H9 (cell line): ENCODE data around the gene CUEDC1. TPM values are rescaled to one million over a fixed set of nuclear protein-coding genes. Genes with fewer than 3 reads are reported as not detected.

Experiments used
- DNase-seq: peaks from one replicate; pipeline ENCODE4 v3.0.0-alpha.2; 2017
- H2AFZ ChIP-seq: one replicate; pipeline ENCODE4 v1.6.1; 2013; ENCODE audit warnings: mild to moderate bottlenecking, low read length, control low read depth, moderate library complexity
- H2AK5ac ChIP-seq: 2 replicates; pipeline ENCODE4 v1.6.1; 2013; ENCODE audit warnings: low read length, control low read depth, mixed read lengths; ENCODE audit not compliant: insufficient read length
- H2BK120ac ChIP-seq: one replicate; pipeline ENCODE4 v1.6.1; 2013; ENCODE audit warnings: low read depth, mild to moderate bottlenecking, low read length, control low read depth, inconsistent platforms; ENCODE audit not compliant: poor library complexity, severe bottlenecking
- H2BK12ac ChIP-seq: 2 replicates; pipeline ENCODE4 v1.6.1; 2013; ENCODE audit warnings: low read length, control low read depth, mixed read lengths, low read depth; ENCODE audit not compliant: insufficient read length
- H2BK15ac ChIP-seq: 2 replicates; pipeline ENCODE4 v1.6.1; 2013; ENCODE audit warnings: low read depth, low read length, control low read depth
- H2BK20ac ChIP-seq: one replicate; pipeline ENCODE4 v1.6.1; 2013; ENCODE audit warnings: low read depth, mild to moderate bottlenecking, low read length, control low read depth, inconsistent platforms; ENCODE audit not compliant: poor library complexity, severe bottlenecking
- H2BK5ac ChIP-seq: 2 replicates; pipeline ENCODE4 v1.6.1; 2013; ENCODE audit warnings: low read length, control low read depth, mixed read lengths; ENCODE audit not compliant: insufficient read length
- H3K14ac ChIP-seq: 2 replicates; pipeline ENCODE4 v1.6.1; 2013; ENCODE audit warnings: low read length, control low read depth; ENCODE audit not compliant: insufficient read depth
- H3K18ac ChIP-seq: 2 replicates; pipeline ENCODE4 v1.6.1; 2013; ENCODE audit warnings: low read depth, mild to moderate bottlenecking, mixed read lengths, low read length, control low read depth; ENCODE audit not compliant: insufficient read length
- H3K23ac ChIP-seq: 2 replicates; pipeline ENCODE4 v1.6.1; 2013; ENCODE audit warnings: low read length, control low read depth, mixed read lengths, low read depth; ENCODE audit not compliant: insufficient read length
- H3K23me2 ChIP-seq: 2 replicates; pipeline ENCODE4 v1.6.1; 2013; ENCODE audit warnings: low read depth, mild to moderate bottlenecking, mixed read lengths, low read length, control low read depth; ENCODE audit not compliant: insufficient read length, poor library complexity, severe bottlenecking
- H3K27ac ChIP-seq: 2 replicates; pipeline ENCODE4 v1.5.1; 2013; ENCODE audit warnings: low read length, control low read depth, mixed read lengths, low read depth; ENCODE audit not compliant: insufficient read length
- H3K27me3 ChIP-seq: 2 replicates; pipeline ENCODE4 v1.6.1; 2013; ENCODE audit warnings: low read length, control low read depth, inconsistent platforms; ENCODE audit not compliant: insufficient read depth
- H3K4ac ChIP-seq: 2 replicates; pipeline ENCODE4 v1.6.1; 2013; ENCODE audit warnings: low read depth, mild to moderate bottlenecking, control low read depth, inconsistent platforms, low read length, moderate library complexity
- H3K4me1 ChIP-seq: 2 replicates; pipeline ENCODE4 v1.6.1; 2013; ENCODE audit warnings: low read length, control low read depth, inconsistent platforms; ENCODE audit not compliant: insufficient read depth
- H3K4me2 ChIP-seq: 2 replicates; pipeline ENCODE4 v1.6.1; 2013; ENCODE audit warnings: low read length, control low read depth, mixed read lengths; ENCODE audit not compliant: insufficient read length, insufficient read depth
- H3K56ac ChIP-seq: 2 replicates; pipeline ENCODE4 v1.6.1; 2013; ENCODE audit warnings: low read depth, mild to moderate bottlenecking, mixed read lengths, low read length, control low read depth; ENCODE audit not compliant: insufficient read length
- H3K79me1 ChIP-seq: 2 replicates; pipeline ENCODE4 v1.6.1; 2013; ENCODE audit warnings: low read depth, mild to moderate bottlenecking, moderate library complexity, low read length, control low read depth, inconsistent platforms; ENCODE audit not compliant: insufficient read depth, poor library complexity, severe bottlenecking
- H3K79me2 ChIP-seq: 2 replicates; pipeline ENCODE4 v1.6.1; 2013; ENCODE audit warnings: low read length, control low read depth, inconsistent platforms; ENCODE audit not compliant: insufficient read depth
- H3K9ac ChIP-seq: 2 replicates; pipeline ENCODE4 v1.6.1; 2013; ENCODE audit warnings: low read length, control low read depth, mixed read lengths; ENCODE audit not compliant: insufficient read length; ENCODE audit errors: extremely low read depth
- H3K9me3 ChIP-seq: one replicate; pipeline ENCODE4 v1.6.1; 2013; ENCODE audit warnings: low read depth, low read length, inconsistent platforms; ENCODE audit not compliant: control insufficient read depth
- H3T11ph ChIP-seq: one replicate; pipeline ENCODE4 v1.6.1; 2013; ENCODE audit warnings: mild to moderate bottlenecking, low read length, control low read depth, inconsistent platforms
- H4K20me1 ChIP-seq: one replicate; pipeline ENCODE4 v1.6.1; 2013; ENCODE audit not compliant: control insufficient read depth, insufficient read length, insufficient read depth
- H4K5ac ChIP-seq: 2 replicates; pipeline ENCODE4 v1.6.1; 2013; ENCODE audit warnings: low read depth, mild to moderate bottlenecking, mixed read lengths, low read length, control low read depth; ENCODE audit not compliant: insufficient read length
- H4K8ac ChIP-seq: replicated peaks from 2 replicates; pipeline ENCODE4 v1.6.1; 2013; ENCODE audit warnings: low read length, control low read depth, mixed read lengths, low read depth; ENCODE audit not compliant: insufficient read length
- H4K91ac ChIP-seq: 2 replicates; pipeline ENCODE4 v1.6.1; 2013; ENCODE audit warnings: low read depth, mild to moderate bottlenecking, moderate library complexity, mixed read lengths, low read length, control low read depth; ENCODE audit not compliant: insufficient read length
- H3K27ac Mint-ChIP-seq, 3 experiments: 2 replicates in 2 of 3; 3 replicates in 1 of 3; pipeline ENCODE4 v1.8.0; 2020 to 2021; ENCODE audit warnings: mixed read lengths in 3 of 3, mild to moderate bottlenecking in 1 of 3, moderate library complexity in 1 of 3
- H3K27me3 Mint-ChIP-seq: 2 replicates; pipeline ENCODE4 v1.8.0; 2021; ENCODE audit warnings: low read depth, mild to moderate bottlenecking, moderate library complexity, mixed read lengths
- H3K36me3 Mint-ChIP-seq, 3 experiments: 2 replicates in 2 of 3; 3 replicates in 1 of 3; pipeline ENCODE4 v1.8.0; 2020 to 2021; ENCODE audit warnings: low read depth in 3 of 3, mixed read lengths in 3 of 3; ENCODE audit not compliant: insufficient read depth in 1 of 3
- H3K4me1 Mint-ChIP-seq, 2 experiments: 2 replicates each; pipeline ENCODE4 v1.8.0; 2020; ENCODE audit warnings: mixed read lengths in 2 of 2
- H3K4me3 Mint-ChIP-seq, 2 experiments: 2 replicates in 1 of 2; 3 replicates in 1 of 2; pipeline ENCODE4 v1.8.0; 2020 to 2021; ENCODE audit warnings: mild to moderate bottlenecking in 2 of 2, mixed read lengths in 2 of 2, moderate library complexity in 1 of 2
- H3K9me3 Mint-ChIP-seq, 2 experiments: 2 replicates in 1 of 2; 3 replicates in 1 of 2; pipeline ENCODE4 v1.8.0; 2020; ENCODE audit warnings: mild to moderate bottlenecking in 2 of 2, mixed read lengths in 2 of 2, moderate library complexity in 1 of 2
- WGBS: extraction: QIAGEN DNeasy Blood & Tissue Kit; methylation state at CpG from one replicate; pipeline ENCODE4 v1.1.7; 2013; ENCODE audit warnings: missing lambda C conversion rate, low lambda C conversion rate, mixed read lengths; ENCODE audit not compliant: insufficient read length; ENCODE audit errors: extremely low coverage; 5-methylcytosine and 5-hydroxymethylcytosine counted together
- total RNA-seq: library from RNA; stranded (reverse); gene quantifications from 2 replicates; pipeline ENCODE4 v1.2.1, GENCODE V29; 2021
- TF ChIP-seq, protein P1 (sequence below): fragments of 200-600 bp; sonication (generic); conservative IDR thresholded peaks from 3 replicates; pipeline ENCODE4 v1.8.0; 2021; ENCODE audit warnings: antibody characterized with exemption, mild to moderate bottlenecking

CUEDC1 gene
- total RNA-seq, 1 experiment from 2014 or later: 7.3 TPM

DNA sequence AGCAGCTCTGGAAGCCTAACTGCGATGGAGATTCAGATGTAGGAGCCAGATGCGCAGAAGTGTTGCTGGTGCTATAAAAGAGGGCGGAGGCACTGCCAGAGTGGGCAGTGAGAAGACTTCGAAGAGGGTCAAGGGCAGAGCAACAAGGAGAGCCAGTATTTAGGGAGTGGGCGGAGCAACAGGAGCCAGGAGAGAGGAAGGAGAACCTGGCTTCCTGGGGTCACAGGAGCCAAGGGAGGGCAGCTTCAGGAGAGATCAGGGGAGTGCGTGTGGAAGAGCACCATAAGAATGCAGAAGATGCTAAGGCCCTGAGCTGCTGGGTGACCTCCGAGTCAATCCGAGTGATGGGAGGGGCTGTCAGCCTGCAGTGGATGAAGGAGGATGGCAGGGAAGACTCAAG is 90.9 kb downstream of the CUEDC1 start:
- no CpG with 5 or more reads among the region's 8 CpGs for WGBS
- H3K4me1 Mint-ChIP-seq: peaks cover 40 to 51% of the 10 kb centered on the region in 2 experiments

More for the DNA sequence above, 90.9 kb downstream of the CUEDC1 start:
- Histone ChIP-seq H3K4me1 (peaks cover 2% of the 10 kb centered on the region; the same call in 1 of the 2 replicates), H2BK20ac (no peak overlapping the region), H3K4me2 (no peak overlapping the region), H3K9me3 (no peaks in the 10 kb centered on the region), H3K79me1 (no peaks in the 10 kb centered on the region), H3K23ac (no peak overlapping the region), H2AFZ (no peak overlapping the region), H2AK5ac (no peak overlapping the region), H4K8ac (no peak overlapping the region), H2BK12ac (no peak overlapping the region), H3K79me2 (no peaks in the 10 kb centered on the region), H3K56ac (no peak overlapping the region), H3K18ac (no peak overlapping the region), H4K91ac (no peak overlapping the region), H3K23me2 (peaks cover 9% of the 10 kb centered on the region), H2BK5ac (no peak overlapping the region), H3K27me3 (peaks cover 5% of the 10 kb centered on the region; the same call in 1 of the 2 replicates), H2BK15ac (no peak overlapping the region), H3K27ac (no peak overlapping the region), H3K14ac (no peak overlapping the region), H4K5ac (no peak overlapping the region), H4K20me1 (no peaks in the 10 kb centered on the region), H3T11ph (no peak overlapping the region), H3K4ac (no peak overlapping the region), H2BK120ac (no peak overlapping the region), H3K9ac (no peak overlapping the region)
- TF ChIP-seq, protein P1, sequence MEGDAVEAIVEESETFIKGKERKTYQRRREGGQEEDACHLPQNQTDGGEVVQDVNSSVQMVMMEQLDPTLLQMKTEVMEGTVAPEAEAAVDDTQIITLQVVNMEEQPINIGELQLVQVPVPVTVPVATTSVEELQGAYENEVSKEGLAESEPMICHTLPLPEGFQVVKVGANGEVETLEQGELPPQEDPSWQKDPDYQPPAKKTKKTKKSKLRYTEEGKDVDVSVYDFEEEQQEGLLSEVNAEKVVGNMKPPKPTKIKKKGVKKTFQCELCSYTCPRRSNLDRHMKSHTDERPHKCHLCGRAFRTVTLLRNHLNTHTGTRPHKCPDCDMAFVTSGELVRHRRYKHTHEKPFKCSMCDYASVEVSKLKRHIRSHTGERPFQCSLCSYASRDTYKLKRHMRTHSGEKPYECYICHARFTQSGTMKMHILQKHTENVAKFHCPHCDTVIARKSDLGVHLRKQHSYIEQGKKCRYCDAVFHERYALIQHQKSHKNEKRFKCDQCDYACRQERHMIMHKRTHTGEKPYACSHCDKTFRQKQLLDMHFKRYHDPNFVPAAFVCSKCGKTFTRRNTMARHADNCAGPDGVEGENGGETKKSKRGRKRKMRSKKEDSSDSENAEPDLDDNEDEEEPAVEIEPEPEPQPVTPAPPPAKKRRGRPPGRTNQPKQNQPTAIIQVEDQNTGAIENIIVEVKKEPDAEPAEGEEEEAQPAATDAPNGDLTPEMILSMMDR: no peak
- no peaks in the 10 kb centered on the region for H3K9me3 Mint-ChIP-seq
- peaks cover 49% of the 10 kb centered on the region for H3K27me3 Mint-ChIP-seq
- H3K36me3 Mint-ChIP-seq: peaks cover 0 to 2% (median 0%) of the 10 kb centered on the region in 3 experiments; a peak in 1 of 7 replicates
- no peak overlapping the region for H3K27ac Mint-ChIP-seq
- no peak for DNase-seq
- H3K4me3 Mint-ChIP-seq: no peak overlapping the region
